GM18867 (cell line): ENCODE measurements around the gene GCSH.

ENCODE experiments used
- ATAC-seq: cut with Tn5 transposase; IDR thresholded peaks from one replicate; pipeline ENCODE4 v1.9.1; 2021; ENCODE audit warnings: mild to moderate bottlenecking, moderate library complexity; ENCODE audit not compliant: unreplicated experiment

GCSH gene

DNA sequence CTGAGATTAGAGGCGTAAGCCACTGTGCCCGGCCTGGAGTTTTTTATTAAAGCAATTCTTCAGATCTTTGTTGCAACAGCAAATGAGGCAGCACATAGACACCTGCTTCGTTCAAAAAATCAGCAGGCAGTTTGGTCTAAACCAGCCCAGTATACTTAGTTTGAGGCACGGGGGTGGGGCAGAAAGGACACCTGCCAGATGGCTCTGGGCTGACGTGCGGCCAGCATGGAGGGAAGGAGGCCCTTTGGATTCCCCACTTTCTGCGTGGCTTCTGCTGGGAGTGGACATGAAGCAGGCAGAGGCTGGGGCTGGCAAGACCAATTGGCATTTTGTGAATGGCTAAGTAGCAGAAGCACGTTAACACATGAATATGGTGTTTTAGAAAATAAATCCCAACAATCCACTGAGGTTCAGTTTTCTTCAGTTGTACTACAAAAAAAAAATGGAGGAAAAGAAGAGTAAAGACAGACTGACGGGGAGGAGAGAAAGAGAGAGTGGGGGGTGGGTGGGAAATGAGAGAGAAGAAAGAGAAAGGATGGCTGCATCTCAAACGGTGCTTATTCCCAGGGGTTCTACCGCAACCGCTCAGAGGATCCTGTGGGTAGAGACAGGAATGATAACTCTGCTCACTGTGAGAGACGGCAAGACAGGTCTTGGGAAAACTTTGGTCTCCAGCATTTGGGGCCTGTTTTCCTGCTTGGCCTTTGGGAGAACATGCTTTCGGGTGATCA, 35.5 kb downstream of the GCSH start:
- ATAC-seq, result no peak

GRCh38 chr16:81053761-81054160, 42.4 kb downstream of the GCSH start:
- ATAC-seq, result no peak

GRCh38 chr16:81042821-81043220, 53.4 kb downstream of the GCSH start:
- ATAC-seq, result no peak

GRCh38 chr16:81041696-81042095, 54.5 kb downstream of the GCSH start:
- ATAC-seq, result no peak

DNA sequence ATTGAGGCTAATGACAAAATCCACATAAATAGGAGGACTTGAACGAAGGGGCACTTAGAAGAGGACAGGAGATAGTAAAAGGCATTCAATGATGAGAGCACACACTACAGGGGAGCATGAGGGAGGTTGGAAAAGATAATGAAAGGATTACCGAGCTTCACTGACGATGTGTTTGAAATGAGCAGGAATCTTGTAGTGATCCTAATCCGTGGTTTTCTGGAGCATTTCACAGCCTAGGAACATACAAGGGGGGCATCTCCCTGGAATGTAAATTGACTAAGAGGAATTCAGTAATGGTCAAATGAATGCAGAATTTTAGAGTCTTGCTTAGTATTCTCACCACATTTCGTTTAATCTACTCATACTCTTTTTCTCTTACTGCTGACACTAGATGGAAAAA, 55.4 kb downstream of the GCSH start:
- ATAC-seq, result no peak

GRCh38 chr16:81040131-81040530, 56.1 kb downstream of the GCSH start:
- no peak for ATAC-seq

DNA sequence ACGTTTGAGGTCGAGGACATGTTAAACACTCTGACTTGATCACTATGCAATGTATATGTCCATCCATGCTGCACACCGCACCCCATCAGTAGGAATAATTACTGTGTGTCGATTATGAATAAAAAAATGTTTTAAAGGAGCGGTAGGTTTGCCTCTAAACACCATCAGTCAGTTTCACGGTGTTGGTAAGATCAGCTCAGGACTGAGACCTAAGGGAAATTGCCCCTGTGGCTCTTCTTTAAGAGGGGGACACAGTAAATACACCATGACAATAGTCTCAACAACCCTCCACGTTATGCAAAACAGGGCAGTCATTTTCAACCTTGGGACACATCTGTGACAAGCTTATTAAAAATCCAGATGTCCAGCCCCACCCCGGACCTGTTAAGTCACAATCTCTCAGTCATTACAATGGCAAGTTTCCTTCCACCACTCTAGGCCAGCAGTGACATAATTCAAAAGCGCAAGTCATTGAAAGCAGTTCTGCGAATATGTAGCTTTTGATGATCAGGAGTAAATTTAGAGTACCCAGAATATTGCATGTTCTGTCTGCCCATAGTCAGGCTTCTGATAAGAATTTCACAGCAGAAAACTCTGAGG, 59.3 kb downstream of the GCSH start:
- no peak for ATAC-seq

DNA sequence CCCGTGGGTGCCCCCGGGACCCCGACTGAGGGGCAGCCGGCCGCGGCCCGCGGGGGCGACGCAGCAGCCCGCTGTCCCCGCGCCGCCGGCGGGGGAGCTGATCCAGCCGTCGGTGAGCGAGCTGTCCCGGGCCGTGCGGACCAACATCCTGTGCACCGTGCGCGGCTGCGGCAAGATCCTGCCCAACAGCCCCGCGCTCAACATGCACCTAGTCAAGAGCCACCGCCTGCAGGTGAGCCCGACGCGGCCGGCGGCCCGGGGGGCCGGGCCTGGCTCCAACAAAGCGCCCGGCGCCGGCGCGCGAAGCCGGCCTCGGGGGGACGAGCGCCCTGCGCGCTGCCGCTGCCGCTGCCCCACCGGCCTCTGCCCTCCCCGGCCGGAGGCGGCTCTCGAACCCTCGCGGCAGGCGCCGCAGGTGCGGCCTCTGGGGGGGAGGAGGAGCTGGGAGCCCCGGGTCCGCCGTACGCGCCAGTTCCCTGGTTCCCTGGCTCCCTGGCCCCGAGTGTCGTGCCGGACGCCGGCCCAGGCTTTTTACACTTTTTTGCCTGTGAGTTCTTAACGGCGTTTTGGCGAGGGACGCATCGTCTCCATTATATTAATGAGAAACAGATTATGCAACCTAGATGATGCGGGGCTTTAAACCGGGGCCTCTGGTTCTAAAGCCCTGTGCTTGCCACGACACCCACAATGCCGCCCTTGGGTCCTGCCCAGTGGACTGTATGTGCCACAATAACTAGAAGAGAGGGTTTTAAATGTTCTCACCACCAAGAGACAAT, 60.0 kb downstream of the GCSH start:
- peak; percentile 53 for ATAC-seq

DNA sequence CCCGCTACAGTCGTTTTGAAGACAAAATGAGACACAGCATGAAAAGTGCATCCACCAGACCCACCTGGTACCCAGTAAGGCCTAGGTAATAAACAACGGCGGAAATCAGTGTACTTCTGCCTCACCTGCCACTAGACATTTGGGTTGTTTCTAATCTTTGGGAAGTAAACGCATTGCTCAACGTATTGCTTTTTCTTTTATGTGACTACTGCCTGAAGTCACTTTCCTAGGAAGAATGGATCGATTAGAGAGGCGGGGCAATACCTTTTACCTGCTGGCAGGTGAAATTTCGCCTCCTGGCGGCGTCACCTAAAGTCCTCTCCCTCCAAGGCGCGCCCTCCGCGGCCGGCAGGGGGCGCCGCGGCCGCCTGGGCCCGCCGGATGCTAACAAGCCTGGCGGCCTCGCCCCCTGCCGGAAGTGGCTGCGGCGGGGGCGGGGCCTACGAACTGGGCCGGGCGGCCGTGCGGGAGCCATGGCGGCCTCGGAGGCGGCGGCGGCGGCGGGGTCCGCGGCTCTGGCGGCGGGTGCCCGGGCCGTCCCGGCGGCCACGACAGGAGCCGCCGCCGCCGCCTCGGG, 60.7 kb downstream of the GCSH start, which contains the start of gene ATMIN:
ATMIN (plus strand) TSS at position 445 of the 577 bp plus-strand sequence; CDS start at position 474, 29 bp downstream.
- ATAC-seq, result peak; percentile 93
